GM18517 (cell line): ENCODE results near the gene CNTN4.
"Not testable (repeated sequence)": the region's sequence is repeated elsewhere in the genome, so short reads cannot be mapped to it uniquely, and the experiment has no call there.

ENCODE experiments used
- ATAC-seq: cut with Tn5 transposase; IDR thresholded peaks from one replicate; pipeline ENCODE4 v1.9.1; 2021; ENCODE audit warnings: mild to moderate bottlenecking, moderate library complexity; ENCODE audit not compliant: unreplicated experiment

The CNTN4 gene

DNA sequence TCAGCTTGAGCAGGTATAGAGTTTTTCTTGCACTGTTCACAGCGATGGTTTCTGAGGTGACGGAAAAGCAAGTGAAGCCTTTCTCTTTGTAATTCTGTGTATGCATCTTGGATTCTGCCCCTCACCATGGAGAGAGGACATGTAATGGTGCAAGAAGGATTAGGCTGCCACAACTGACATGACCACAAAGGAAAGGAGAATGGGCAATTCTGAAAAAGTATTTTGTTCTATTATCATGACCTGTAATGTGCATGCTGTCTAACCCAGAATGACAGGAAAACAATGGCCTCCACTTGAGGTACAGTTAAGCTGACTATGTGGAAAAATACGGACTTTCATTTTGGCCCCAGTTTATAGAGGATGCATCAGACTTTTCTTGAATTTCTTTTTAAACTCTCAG is 784.6 kb downstream of the CNTN4 start:
- ATAC-seq = no peak

DNA sequence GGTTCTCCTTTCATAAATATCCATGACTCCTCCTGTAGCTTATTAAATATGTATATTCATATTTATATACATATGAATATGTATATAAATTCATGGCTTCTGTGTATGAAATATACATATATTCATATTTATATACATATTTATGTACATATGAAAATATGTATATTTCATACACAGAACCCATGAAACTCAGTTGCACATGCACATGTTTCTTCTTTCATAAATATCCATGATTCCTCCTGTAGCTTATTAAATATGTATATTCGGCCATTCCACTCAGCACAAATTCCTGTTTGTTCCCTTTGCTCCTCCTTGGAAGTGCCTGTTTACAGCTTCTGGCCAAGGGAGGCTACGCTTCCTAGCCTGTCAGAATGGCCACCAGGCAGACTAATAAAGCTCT is 789.9 kb downstream of the CNTN4 start:
- no peak for ATAC-seq

DNA sequence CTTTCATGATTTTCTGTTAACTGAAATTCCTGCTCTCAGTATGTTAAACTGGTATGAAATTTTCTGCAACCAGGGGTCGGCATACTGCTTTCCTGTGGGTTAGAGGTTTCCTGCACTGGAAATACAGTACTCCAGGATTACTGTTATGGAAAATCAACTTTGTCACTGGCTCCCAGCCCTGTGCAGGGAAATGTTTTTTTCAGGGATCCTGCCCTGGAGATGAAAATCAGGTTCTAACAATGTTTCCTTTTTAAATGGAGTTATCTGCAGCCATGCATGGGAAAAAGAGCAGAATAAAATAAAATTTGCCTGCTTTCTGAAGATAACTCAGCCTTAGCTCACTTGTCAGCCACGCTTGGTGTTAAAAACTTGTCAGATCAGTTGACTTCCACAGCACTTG is 791.1 kb downstream of the CNTN4 start:
- no peak for ATAC-seq

DNA sequence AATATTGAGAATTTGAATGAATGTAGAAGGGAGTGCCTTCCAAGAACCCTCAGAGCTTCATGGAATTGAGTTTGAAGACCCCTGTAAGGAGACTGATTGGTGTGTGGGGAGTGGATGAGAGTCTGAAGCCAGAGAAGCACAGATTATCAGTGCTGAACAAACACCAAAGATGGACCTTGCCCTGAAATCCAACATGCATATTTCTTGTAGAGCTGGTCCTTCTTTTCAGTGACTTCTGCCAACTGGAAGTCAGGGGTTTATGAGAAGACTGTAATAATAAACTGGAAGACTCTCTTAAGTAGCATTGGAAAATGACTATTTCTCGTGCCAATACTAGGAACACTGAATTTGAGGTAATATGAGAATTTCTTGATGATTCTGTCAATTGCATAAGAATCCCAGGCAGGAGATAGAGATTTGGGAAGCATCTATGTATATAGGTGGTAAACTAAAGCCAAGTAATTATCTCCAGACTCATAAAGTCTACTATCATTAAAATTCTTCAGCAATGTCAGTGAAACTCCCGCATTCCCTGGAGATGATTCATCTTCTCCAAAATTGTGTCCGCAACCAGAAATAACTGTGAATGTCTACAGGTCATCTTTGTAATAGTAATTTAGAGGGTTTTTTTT is 797.8 kb downstream of the CNTN4 start:
- no peak for ATAC-seq

DNA sequence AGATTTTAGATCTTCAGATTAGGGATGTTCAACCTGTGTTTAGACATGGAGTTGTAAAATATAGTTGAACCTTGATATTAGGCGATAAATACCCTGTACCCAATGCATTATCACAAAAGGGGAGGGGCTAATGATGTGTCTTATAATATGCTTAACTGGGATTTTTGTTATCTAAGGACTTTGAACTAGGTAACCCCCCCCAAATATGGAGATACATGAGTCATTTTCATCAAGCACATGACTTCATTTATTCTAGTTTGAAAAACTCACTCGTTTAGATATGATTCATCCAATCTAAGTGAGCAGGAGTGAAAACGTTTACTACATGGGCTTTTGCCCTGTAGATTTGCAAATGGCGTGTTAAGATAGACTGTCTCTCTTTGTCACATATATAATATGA is 799.2 kb downstream of the CNTN4 start:
- ATAC-seq = no peak

DNA sequence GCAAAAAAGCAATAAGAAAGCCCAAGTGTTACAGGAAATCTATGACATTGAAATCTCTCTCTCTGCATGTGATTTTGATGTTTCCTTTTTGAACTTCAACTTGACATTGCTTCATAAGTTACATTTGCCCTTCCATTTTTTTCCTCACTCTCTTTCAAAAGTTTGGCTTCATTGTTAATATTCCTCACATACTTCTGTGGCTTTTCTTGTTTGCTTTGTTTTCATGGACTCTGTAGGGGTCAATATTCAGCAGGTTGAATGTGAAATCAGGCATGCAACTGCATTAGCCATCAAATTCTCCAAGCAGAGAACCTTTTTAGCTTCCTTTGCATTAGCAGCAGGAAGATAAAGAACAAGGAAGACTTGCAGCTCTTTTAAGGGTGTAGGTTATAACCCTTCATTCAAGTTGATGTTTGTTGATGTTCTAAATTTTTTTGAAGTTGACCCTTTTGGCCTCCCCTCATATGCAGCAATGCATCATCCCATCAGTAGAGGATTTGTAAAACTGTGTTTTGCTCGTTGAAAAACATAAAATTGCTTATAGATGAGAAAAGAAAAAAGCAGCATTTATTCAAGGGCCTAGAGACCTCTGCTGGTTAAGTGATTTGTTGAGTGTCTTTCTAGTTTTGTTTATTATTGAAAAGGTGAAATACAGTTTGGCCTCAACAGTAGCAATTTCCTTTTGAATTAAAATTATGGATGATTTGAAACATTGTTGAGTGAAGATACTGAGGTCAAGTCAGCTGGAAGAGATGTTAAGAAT is 800.1 kb downstream of the CNTN4 start:
- ATAC-seq = no peak

DNA sequence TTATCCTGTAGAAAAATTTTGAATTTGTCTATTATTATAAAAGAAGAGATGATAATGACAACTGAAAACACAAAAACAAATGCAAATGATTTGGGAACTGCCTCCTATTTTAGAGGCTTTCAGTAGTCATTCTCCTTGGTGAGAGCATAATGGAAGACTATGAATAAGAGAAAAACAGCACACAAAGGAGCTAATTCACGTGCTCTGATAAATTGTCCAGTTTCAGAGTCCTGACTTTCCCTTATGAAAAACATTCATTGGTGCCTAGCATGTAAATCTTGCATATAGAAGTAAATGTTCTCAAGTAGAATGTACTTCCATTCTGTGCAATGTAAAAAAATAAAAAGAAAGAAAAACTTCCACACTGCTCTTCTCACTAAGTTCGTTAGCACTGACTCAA is 805.4 kb downstream of the CNTN4 start:
- no peak for ATAC-seq

DNA sequence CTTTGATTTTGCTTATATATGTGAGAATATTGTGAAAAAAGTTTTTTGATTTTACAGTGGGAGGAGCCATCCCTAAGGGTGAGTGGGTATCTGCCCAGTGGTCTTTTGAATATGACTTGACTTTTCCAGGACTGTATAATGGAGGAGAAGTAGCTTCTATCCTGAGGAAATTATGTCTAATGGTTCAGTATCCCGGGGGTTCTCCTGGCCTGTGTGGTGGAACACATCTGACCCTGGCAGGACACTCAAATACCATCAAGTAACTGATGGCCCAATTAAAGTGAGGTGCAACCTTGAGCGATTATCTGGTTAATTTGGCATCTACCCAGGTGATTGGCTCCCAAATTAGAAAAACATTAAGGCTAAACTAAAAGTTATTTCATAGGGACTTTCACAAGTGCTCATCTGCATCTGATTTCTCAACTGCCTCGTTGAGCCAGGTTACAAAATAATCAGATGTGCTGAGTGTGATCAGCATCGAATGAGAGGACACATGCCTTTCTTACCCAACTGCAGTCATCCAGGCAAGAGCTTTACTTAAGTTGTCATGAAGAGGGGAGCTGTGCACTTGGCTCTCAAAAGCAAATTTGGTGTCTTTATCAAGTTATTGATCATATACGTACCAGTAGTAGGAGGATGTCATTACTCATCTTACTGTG is 810.2 kb downstream of the CNTN4 start:
- no peak for ATAC-seq

DNA sequence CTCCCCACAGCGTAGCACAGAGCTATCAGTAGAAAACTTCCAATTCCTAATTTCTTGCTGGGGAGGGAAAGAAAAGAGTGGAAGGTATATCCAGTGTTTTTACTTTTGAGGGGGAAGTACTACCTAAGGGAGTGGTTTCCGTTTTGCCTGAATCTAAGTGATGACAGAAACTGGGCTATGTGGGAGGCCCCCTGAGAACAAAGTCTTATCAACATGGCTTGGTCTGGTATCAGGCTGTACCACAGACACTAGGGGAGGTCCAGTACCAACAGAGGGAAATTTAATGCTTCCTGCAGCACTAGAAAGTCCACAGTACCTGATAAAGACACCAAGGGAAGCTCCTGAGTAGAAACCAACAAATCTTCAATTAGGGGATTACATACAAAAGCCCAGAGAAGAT is 812.3 kb downstream of the CNTN4 start:
- ATAC-seq = no peak

DNA sequence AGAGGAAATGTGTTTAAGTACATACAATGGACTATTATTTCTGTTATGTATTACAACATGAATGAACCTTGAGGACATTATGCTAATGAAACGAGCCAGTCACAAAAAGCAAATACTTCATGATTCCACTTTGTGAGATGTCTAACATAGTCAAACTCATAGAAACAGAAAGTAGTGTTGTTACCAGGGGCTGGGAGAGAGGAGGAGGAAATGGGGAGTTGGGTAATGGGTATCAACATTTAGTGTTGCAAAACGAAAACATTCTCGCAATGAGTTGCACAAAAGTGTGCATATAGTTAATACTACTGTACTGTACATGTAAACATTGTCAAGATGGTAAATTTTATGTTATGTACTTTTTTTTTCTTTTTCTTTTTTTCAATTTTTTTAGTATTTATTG is 817.2 kb downstream of the CNTN4 start:
- no peak for ATAC-seq

DNA sequence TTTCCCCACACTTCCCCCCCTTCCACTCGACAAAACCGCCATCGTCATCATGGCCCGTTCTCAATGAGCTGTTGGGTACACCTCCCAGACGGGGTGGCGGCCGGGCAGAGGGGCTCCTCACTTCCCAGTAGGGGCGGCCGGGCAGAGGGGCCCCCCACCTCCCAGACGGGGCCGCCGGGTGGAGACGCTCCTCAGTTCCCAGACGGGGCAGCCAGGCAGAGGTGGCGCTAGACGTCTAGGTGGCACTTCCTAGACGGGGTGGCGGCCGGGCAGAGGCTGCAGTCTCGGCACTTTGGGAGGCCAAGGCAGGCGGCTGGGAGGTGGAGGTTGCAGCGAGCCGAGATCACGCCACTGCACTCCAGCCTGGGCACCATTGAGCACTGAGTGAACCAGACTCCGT is 818.0 kb downstream of the CNTN4 start:
- not testable (repeated sequence) for ATAC-seq

DNA sequence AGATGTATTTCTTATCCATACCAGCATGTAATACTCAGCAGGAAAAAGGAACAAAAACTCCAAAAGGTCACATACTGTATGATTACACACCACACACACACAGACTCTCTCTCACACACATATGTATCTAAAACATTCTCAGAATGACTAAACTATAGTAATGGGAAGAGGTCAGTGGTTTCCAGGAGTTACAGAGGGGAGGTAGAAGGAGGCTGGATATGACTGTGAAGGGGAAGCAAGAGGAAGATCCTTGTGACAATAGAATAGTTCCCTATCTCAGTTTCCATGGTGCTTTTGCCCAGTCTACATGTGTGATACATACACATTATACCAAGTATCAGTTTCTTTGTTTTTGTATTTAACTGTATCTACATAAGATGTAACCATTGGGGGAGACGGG is 821.4 kb downstream of the CNTN4 start:
- ATAC-seq = no peak

DNA sequence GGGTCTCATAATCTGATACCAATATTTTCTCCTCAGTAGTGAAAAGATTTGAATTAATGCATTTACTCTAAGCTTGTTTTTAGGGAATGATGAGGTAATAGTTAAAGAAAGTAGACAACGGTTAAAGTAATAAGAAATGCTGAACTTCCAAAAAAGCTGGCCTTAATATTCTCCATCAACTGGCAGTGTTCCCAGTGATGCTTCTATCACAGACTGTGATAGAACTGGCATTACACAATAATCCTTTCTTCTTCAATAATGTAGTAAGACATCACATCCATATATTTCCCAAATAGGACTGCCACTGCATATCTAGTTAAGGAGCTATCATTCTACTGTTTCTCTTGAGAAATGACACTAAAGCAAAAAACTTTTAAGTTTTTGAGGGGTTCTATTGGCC is 822.8 kb downstream of the CNTN4 start:
- no peak for ATAC-seq

DNA sequence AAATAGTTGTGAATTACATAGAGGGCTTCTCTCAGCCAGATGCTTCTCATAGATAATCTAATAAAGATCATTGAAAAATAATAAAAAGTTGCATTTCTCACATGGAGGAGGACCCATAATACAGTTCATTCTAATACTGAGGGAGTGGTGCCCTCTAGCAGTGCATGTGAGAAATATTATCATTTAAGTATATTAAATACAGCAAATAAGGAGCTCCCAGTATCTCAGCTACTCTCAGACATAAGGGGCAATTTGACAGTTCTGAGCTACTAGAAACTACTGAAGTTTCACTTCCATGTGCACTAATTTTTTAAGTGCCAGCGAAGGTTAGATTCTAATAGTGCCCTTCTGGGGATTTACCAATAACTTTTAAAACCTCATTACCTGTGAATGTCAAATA is 823.2 kb downstream of the CNTN4 start:
- peak; percentile 81 for ATAC-seq

DNA sequence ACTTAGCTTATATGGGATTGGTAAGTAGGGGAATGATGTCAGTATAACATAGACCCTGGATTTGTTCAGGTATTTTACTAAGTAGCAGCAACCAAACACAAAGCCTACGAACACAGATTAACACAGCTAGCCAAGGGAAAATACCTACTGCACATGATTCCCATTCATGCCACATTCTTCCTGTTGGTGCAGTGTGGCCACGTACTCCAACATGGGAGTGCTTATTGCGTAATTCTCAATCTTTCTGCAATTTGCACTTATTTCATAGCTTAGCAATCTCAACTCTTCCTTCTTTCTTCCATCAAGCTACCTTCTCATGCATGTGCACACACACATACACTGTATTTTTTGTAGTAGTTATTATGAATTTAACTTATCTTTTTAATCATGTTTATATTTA is 824.7 kb downstream of the CNTN4 start:
- no peak for ATAC-seq

DNA sequence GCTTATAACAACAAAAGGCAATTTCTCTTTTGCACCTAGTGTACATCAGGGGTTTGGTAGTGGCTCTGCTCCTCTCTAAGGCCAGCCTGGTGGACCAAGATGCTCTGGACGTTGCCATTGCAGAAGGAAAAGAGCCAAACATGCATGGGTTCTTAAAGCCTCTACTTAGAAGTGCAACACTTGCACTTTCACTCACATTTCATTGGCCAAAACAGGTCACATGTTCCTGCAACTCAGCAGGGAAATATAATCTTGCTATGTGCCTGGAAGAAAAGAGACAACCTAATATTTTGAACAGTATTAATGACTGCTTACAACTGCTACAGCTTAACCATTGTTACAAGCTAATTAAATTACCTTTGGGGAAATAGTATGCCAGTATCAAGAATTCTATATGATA is 828.6 kb downstream of the CNTN4 start:
- no peak for ATAC-seq

DNA sequence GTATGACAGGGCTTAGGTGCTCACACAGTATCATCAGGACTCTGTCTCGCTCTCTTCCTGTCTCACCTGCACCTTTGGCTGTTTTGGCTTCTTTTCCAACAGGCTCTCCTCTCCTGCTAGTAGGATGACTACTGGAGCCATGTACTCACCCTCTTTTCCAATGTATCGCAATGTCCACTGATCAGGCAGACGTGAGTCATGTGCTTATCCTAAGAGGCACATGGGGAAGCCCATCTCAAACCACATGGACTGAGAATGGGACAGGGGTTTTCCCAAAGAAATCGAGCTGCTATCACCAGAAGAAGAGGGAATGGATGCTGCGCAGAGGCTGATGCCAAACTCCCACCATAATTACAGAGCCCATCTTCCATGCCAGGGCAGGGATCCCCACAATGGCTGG is 830.9 kb downstream of the CNTN4 start:
- no peak for ATAC-seq

DNA sequence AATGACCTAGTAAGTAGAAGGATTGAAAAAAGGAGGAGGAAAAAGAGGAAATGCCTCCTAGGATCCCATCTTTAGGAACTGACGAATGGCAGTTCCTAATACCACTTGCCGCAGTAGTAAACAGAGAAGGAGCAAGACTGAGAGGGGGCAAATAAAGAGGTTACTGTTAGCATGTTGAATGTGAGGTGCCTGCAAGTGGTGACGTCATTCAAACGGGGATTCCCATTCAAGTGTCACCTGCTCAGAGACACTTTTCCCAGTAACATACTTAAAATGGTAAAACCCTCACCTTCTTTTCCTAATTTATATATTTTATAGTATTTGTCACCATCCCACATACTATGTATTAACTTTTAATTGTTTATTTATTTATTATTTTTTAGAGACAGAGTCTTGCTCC is 832.6 kb downstream of the CNTN4 start:
- no peak for ATAC-seq

DNA sequence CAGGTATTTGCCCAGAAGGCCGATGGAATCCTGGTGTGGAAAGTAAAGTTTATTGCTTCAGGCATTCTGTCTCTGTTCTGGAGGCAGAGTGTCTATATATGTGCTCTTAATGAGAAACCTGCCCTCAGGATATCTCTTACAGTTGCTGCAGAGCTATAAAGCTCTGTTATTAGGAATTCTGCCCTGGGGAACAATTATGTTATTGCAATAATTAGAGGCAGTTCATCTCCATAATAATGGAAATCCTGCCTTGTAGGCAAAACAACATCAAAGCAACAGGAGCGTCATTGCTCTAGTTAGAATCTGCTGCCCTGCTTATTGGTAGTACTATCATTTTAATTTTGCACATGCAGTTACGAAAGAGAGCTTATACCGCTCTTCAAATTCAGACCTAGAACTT is 835.9 kb downstream of the CNTN4 start:
- ATAC-seq = no peak

DNA sequence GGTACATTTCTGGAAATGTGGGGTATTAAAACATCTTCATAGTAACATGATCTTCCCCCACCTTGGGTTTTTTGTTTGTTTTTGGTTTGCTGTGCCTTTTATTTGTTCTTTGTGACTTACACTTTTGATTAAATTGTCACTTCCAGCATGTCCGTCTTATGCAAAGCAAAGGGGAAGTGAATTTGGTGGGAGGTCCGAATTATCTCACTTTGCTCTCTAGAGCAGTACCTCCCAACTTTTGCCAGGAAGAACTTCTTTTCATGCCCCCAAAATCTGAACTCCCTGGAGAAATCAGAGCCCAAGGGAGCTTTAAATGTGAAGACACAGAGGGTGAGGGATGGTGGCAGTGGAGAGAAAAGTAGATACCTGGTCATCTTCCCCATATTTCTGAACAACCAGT is 838.4 kb downstream of the CNTN4 start:
- ATAC-seq = no peak

DNA sequence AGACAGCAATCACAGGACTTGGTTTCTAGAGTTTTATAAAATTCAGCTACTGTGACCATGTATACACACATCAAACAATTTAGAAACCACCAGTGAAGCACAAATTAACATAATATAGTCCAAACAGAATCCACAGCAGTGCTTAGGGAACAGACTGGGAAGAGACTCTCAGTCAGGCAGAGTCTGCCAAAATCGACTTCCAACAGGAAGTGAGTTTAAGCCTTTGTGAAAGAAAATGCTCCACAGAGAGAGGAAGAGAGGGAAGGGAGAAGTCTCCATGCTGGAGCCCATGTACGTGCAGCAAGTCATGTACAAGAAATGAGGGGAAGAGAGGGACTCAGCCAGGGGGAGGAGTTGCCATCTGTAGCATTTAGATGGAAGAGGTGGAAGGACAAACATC is 838.9 kb downstream of the CNTN4 start:
- ATAC-seq = no peak

DNA sequence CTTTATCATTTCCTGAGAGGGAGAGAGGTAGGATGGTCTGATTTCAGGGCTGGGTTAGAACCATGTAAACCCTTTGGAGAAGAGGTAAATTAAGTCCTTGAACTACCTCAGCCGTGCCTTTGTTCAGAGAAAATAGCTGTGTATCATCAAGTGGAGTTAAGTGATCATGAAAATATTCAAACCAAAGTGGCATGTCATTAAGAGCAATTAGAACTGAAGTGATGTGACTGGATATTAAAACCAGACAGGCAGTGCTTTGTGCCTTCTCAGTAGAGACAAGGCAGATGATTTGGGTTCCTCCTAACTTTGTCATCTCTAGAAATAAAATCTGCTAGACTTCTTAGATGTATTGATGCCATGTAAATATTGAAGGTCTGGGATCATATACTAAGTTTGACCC is 840.0 kb downstream of the CNTN4 start:
- no peak for ATAC-seq
